ENCODE data around the gene VAT1L.
A peak's percentile ranks its signal among the peaks of the same experiment; 100 is the strongest.

VAT1L gene

DNA sequence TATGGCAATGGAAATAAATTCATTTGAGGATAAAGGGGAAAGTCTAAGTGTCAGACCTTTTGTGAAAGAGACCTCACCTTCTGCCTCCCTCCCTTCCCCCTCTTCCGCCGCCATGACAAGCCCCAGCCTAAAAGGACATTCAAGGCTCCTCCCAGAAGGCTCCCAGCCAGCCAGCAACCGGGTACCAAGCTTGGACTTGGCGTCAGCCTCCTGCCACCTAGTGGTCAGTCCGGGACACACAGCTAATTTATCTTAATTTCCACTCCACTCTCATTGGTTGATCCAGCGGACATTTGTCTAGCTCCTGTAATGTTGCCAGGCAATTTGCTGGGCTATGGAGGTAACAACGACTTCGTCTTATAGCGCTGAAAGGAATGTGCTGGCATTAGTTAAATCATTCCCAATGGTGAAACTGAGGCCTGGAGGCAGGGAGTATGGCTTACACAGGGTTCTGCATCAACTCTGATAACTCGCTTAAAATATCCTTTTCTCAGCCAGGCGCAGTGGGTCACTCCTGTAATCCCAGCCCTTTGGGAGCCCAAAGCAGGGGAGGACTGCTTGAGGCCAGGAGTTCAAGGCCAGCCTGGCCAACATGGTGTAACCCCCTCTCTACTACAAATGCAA, 214.7 kb downstream of the VAT1L start:
- peak; percentile 67 for DNase-seq

DNA sequence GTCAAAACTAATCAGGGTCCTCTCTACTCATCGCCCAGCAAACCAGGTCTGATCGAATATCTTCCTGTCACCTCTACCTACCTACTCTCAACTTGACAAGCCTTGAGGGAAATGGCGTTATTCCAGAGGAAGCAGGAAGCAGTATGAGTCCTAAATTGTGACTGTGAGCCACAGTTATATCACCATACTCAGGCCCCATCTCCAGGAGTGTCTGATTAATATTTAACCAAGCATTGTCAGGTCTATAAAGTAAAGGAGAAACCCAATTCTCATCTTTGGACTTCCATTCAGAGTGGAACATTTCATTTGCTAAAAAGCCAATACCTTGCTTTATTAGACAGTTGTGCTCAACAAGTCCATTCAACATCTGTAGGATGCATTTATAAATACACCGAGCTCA, 216.2 kb downstream of the VAT1L start:
- no peak for DNase-seq

DNA sequence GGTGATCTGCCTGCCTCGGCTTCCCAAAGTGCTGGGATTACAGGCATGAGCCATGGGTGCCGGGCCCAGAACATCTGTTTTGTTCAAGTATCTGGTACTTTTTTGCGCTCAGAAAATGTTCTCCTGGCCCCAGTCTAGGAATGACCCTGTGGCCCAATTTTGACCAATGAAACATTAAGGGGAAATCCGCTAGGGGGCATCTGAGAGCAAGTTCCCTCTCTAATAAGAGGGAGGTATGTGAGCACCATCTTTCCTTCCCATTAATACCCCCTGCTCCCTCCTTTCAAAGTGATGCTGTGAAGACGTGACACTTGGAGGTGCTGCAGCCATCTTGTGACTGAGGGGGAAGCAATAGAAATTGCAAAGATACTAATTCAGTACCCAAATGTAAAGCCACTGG, 217.5 kb downstream of the VAT1L start:
- no peak for DNase-seq

DNA sequence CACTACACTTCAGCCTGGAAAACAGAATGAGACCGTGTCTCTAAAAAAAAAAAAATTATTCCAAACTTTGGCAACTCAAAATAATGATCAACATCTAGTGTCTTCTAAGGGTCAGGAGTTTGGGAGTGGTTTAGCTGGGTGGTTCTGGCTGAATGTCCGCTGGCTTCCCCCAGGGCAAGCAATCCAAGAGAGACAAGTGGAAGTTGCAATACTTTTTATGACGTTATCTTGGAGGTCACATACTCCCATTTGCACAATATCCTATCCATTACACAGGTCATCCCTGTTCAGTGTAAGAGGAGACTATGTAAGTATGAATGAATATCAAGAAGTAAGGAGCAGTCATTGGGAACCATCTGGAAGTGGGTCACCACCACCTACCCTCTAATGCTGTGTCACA, 218.8 kb downstream of the VAT1L start:
- DNase-seq = no peak

DNA sequence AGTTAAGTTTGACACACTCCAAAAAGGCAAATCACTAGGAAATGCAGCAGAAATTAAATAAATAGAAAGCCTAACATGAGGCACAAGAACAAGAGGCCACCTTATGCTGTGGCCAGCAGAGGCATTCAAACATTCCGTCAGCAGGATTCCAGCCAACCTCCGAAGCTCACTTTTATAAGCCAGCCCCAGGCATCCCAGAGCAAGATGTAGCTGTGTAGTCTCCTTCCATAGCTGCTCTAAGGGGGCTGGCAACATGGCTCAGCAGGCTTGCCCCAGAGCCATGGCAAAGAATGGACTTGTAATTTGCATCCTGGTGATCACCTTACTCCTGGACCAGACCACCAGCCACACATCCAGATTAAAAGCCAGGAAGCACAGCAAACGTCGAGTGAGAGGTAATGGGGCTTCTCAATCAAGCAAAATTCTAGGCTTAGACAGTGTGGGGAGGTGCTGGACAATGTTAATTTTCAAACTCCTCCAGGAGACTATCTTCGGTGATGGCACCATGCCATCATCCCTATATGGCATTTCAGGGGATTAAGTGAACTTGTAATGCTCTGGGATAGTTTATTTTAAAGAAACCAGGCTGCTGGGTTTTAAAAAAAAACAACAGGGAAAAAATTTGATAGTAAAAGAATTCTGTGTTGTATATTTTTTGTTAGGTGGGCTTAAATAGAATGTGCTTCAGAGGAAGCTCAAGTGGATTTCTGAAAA, 234.1 kb downstream of the VAT1L start, which contains the start of gene CLEC3A:
Gene CLEC3A, plus strand, starts transcription at position 202 of the 714 bp plus-strand sequence. Its CDS starts 79 bp downstream, at position 281.
- DNase-seq = no peak

DNA sequence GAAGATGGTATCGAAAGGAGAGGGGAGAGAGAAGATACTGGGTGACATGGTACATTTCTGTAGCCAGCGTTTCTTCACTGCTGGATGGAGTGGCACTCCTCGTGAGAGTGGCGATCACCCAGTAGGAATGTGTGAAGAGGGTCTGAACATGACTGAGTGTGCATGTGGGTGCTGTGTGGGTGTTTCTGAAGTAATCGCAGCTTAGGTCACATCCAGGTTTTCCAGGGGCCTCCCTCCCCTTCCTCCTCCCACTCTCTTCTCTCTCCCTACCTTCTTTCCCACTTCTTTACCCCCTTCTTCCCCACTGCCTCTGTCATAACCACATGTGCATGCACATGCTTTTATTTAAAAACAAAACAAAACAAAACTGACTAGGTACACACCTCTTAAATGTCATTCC, 235.8 kb downstream of the VAT1L start:
- DNase-seq = no peak

DNA sequence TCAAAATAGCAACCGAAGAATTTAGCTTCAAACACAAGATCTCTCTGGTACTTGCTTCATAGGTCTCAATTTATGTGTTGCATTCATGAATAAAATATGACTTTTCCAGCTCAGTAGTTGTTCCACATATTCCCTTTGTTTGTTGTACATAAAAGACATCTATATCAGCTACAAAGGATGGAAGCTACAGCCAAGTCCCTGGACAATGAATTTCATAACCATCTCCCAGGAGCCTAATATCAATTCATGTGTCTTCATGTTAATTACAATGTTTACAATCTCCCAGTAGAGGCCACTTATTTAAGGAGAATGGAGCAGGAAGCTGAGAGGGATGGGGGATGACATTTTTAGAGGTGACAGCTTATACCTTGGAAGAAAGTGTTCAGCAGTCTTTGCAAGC, 237.3 kb downstream of the VAT1L start:
- no peak for DNase-seq

DNA sequence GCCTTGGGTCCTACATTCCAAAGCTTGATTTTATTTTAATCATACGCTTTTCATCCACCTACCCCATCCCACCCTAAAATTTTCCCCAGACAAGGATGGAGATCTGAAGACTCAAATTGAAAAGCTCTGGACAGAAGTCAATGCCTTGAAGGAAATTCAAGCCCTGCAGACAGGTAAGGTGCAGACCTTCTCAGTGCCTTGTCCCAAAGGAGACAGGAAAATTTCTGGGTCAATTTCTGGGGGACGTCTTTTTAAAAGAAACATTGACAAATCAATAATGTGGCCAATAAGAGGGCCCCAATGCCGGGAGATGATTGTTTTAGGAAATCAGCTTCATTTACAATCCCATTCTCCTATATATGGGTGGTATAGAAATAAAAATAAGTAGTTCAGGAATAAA, 239.7 kb downstream of the VAT1L start:
- no peak for DNase-seq
